AG04450 (cell line): Measurements from ENCODE around the gene CTNNBL1. TPM values are rescaled to one million over a fixed set of nuclear protein-coding genes. Genes with fewer than 3 reads are reported as not detected.

Source experiments
- CTCF ChIA-PET: fragments of 300-600, 350-600 bp; formaldehyde crosslinking; extraction: SDS; loops from one replicate; lab custom pipeline; 2022; ENCODE audit warnings: antibody characterized with exemption, inconsistent platforms; lab: Charles Lee
- POLR2A ChIA-PET: fragments of 350-600 bp; formaldehyde crosslinking; extraction: SDS; loops from one replicate; lab custom pipeline; 2021; ENCODE audit warnings: antibody characterized with exemption, inconsistent platforms; lab: Yijun Ruan, JAX
- DNase-seq: peaks from one replicate; pipeline ENCODE4 v3.0.0-alpha.2; 2011; ENCODE audit warnings: low read depth, low spot score
- H3K27ac ChIP-seq: one replicate; pipeline ENCODE4 v1.5.1; 2012; ENCODE audit warnings: low read depth, low read length, control low read depth
- H3K27me3 ChIP-seq: one replicate; pipeline ENCODE4 v1.6.0; 2012; ENCODE audit warnings: low read length; ENCODE audit not compliant: control insufficient read depth, insufficient read depth
- H3K4me3 ChIP-seq: 2 replicates; pipeline ENCODE4 v1.5.1; 2011; ENCODE audit warnings: mild to moderate bottlenecking, low read depth, low read length, control low read depth
- H3K9me3 ChIP-seq: 2 replicates; pipeline ENCODE4 v1.5.1; 2012; ENCODE audit warnings: low read length; ENCODE audit not compliant: control insufficient read depth, insufficient read depth
- polyA plus RNA-seq: library from polyadenylated mRNA; depleted of rRNA; stranded (reverse); fragments of >200 nt; gene quantifications from 2 replicates; pipeline ENCODE4 v1.2.3, GENCODE V29; 2011
- TF ChIP-seq, protein P1 (sequence below): IDR thresholded peaks from 2 replicates; pipeline ENCODE4 v1.5.1; 2011; ENCODE audit warnings: low read depth, low read length, control low read depth, inconsistent platforms

CTNNBL1 gene
- polyA plus RNA-seq, 1 experiment, result 27.1 TPM

DNA sequence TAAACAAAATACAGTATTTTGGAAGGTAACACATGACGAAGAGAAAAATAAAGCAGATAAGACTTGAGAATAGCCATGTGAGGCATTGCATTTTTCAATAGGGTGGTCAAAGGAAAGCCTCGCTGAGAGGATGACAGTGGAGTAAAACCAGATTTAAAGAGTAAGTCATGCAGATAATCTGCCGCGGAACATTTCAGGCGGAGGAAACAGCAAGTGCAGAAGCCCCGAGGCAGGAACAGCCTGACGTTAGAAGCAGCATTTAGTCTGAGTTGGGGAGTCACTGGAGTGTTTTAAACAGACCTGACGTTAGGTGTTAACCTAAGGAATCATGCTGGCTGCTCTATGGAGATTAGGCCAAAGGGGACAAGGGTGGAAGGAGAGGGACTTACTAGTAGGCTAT, 144.1 kb downstream of the CTNNBL1 start:
- no peak for DNase-seq
- no peaks in the 10 kb centered on the region for H3K9me3 ChIP-seq
- no peak overlapping the region for H3K27ac ChIP-seq
- CTCF ChIA-PET, result no interaction called here
- no peak overlapping the region for H3K4me3 ChIP-seq
- POLR2A ChIA-PET, result no interaction called here
- H3K27me3 ChIP-seq, result no peaks in the 10 kb centered on the region
- TF ChIP-seq, protein P1, sequence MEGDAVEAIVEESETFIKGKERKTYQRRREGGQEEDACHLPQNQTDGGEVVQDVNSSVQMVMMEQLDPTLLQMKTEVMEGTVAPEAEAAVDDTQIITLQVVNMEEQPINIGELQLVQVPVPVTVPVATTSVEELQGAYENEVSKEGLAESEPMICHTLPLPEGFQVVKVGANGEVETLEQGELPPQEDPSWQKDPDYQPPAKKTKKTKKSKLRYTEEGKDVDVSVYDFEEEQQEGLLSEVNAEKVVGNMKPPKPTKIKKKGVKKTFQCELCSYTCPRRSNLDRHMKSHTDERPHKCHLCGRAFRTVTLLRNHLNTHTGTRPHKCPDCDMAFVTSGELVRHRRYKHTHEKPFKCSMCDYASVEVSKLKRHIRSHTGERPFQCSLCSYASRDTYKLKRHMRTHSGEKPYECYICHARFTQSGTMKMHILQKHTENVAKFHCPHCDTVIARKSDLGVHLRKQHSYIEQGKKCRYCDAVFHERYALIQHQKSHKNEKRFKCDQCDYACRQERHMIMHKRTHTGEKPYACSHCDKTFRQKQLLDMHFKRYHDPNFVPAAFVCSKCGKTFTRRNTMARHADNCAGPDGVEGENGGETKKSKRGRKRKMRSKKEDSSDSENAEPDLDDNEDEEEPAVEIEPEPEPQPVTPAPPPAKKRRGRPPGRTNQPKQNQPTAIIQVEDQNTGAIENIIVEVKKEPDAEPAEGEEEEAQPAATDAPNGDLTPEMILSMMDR, result no peak

DNA sequence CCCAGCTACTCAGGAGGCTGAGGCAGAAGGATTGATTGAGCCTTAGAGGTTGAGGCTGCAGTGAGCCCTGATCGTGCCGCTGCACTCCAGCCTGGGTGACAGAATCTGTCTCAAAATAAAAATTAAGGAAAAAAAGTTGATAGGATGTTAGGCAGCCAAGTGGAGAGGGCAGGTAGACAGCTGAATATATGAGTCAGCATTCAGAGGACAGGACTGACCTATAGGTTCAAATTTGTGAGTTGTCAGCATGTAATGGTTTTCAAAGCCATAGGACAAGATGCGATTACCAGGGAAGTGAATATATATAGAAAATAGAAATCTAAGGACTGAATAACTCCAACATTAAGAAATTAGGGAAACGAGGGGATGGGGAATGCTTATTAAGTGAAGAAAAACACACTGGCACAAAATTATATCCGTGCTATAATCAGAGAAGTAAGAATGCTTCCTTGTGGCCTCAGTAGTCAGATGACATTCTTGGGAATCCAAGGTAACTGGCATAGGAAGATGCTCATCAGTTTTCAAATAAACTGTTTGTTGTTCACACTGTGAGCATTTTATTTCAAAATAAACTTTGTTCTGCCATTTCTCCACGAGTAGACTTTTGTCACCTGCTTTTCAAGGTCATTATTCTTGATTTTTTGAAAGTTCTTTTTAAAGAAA, 145.1 kb downstream of the CTNNBL1 start:
- no peak for DNase-seq
- no peaks in the 10 kb centered on the region for H3K9me3 ChIP-seq
- POLR2A ChIA-PET, result no interaction called here
- H3K27ac ChIP-seq, result no peak overlapping the region
- no peaks in the 10 kb centered on the region for H3K27me3 ChIP-seq
- TF ChIP-seq, protein P1, result no peak
- CTCF ChIA-PET, result no interaction called here
- H3K4me3 ChIP-seq, result no peak overlapping the region

DNA sequence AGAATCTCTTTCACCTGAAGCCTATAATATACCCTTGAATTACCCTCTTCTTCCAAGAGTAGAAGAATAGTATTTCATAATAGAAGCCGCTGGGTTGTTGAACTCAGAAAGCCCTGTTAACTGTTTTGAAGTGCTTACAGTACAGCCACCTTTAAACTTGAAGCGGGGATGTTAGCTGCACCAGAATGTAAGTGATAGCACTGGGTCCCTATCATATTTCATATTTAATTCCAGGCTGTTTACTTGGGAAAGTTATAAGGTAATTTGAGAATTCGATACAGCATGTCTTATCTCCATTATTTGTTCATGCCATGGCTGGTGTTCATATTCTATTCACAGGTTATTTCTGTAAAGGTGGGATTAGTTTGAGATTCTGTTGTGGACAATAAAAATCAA, 145.6 kb downstream of the CTNNBL1 start:
- TF ChIP-seq, protein P1, result no peak
- Histone ChIP-seq H3K9me3 (no peaks in the 10 kb centered on the region), H3K27ac (no peak overlapping the region), H3K4me3 (no peak overlapping the region), H3K27me3 (no peaks in the 10 kb centered on the region)
- POLR2A ChIA-PET, result no interaction called here
- CTCF ChIA-PET, result no interaction called here
- no peak for DNase-seq

DNA sequence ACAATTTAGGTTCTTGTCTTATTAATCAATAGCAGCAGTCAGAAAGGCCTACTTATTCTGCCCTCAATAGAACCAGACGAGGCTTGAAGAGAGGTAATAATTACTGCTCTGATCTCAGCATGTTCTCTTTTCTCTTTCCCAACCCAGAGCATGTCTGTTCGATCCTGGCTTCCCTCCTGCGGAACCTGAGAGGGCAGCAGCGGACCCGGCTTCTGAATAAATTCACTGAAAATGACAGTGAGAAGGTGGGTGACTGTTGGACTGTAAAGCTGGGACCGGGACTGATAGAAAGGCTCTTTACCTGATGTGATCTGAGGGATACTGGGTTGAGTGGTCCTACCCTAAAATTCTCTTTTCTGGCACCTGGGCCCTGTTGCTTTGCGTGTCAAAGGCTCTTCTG, 146.1 kb downstream of the CTNNBL1 start:
- TF ChIP-seq, protein P1, result no peak
- Histone ChIP-seq H3K27me3 (no peaks in the 10 kb centered on the region), H3K4me3 (no peak overlapping the region), H3K9me3 (no peaks in the 10 kb centered on the region), H3K27ac (no peak overlapping the region)
- ChIA-PET POLR2A (no interaction called here), CTCF (no interaction called here)
- no peak for DNase-seq

DNA sequence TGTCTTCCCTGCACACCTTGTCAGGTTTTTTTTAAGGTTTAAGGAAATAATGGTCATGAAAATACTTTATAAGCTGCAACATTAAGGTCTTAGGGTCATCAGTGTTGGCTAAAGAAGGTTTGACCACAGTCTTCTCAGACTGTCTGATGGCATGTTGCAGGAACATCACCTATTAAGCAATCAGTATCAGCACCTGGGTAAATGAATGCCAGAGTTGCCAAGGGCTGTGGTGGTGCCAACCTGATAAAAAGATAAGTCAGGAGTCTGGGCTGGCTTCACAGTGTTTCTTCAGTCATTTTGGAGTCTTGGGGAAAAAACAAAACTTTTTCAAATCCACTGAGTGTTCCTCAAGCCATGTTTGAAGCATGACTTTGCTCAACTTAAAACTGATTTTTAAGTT, 147.6 kb downstream of the CTNNBL1 start:
- Histone ChIP-seq H3K27me3 (no peaks in the 10 kb centered on the region), H3K27ac (no peak overlapping the region), H3K4me3 (no peak overlapping the region), H3K9me3 (no peaks in the 10 kb centered on the region)
- no peak for DNase-seq
- TF ChIP-seq, protein P1, result no peak
- CTCF ChIA-PET, result interaction anchor here (1.2 kb wide), 1 partner anchor 9 kb away, joined by 4 read pairs; no protein-coding TSS in a partner anchor
- POLR2A ChIA-PET, result no interaction called here
